ENCODE results near the gene TBC1D5.
"Not testable (repeated sequence)": the region's sequence is repeated elsewhere in the genome, so short reads cannot be mapped to it uniquely, and the experiment has no call there.

The TBC1D5 gene

GRCh38 chr3:17717411-17717810, 25.0 kb downstream of the TBC1D5 start:
- H3K9me3 Mint-ChIP-seq: peaks cover 13 to 16% of the 10 kb centered on the region in 2 donors
- no peak overlapping the region for H3K4me3 Mint-ChIP-seq
- no peaks in the 10 kb centered on the region for H3K27me3 Mint-ChIP-seq
- ATAC-seq (replicated peaks): no peak
- DNase-seq: no peak
- H3K4me1 Mint-ChIP-seq: peaks cover 7 to 26% of the 10 kb centered on the region in 2 donors
- H3K27ac Mint-ChIP-seq: no peak overlapping the region
- peaks cover 44 to 57% of the 10 kb centered on the region in 2 donors for H3K36me3 Mint-ChIP-seq

DNA sequence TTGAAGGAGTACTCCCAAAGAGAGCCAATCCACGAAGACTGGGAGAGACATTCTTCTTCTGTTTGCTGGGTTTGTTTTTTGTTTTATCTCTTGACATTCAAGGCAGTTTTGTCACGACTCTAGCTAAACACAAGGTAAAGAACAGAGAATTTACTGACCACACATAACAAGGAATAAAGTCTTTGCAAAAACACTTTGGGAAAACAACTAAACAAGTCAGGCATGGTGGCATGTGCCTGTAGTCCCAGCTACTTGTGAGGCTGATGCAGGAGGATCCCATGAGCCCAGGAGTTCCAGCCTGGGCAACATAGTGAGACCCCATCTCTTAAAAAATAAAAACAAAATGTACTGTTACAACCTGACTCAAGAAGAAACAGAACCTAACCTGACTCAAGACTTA, 28.0 kb downstream of the TBC1D5 start:
- no peaks in the 10 kb centered on the region for H3K27me3 Mint-ChIP-seq
- H3K4me3 Mint-ChIP-seq: no peak overlapping the region
- no peak for DNase-seq
- peaks cover 11 to 41% of the 10 kb centered on the region in 2 donors for H3K4me1 Mint-ChIP-seq
- no peak for ATAC-seq (replicated peaks)
- H3K9me3 Mint-ChIP-seq: peaks cover 13 to 16% of the 10 kb centered on the region in 2 donors
- H3K36me3 Mint-ChIP-seq: peaks cover 42 to 64% of the 10 kb centered on the region in 2 donors
- no peak overlapping the region for H3K27ac Mint-ChIP-seq

DNA sequence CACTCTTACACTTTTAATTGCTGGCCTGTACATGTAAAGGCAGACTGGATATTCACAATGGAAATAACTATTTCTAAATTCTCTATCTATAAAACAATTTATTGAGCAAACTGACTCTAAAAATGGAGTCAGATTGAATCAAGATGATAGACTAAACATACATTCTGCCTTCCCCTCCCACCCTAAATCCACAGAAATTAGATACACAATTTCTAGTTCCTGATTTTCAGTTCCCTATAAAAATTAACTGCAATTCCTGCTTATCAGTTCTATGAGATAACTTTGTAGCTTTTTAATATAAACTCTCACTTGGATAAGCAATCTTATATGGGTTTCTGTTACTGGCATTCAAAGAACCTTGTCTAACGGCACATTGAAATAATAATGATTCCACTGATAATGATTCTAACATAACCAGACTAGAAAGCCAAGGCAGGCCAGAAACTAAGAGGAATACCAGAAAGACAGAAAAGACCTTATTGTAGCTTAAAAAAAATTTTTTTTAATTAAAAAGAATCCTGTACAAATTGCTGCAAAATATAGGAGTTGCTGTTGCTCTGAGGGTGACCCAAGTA, 33.1 kb downstream of the TBC1D5 start:
- no peak overlapping the region for H3K27ac Mint-ChIP-seq

GRCh38 chr3:17707813-17708543, 34.5 kb downstream of the TBC1D5 start:
- Mint-ChIP-seq H3K36me3 (peaks cover 7 to 31% of the 10 kb centered on the region in 2 donors), H3K4me1 (peaks cover 13 to 32% of the 10 kb centered on the region in 2 donors), H3K9me3 (peaks cover 0 to 4% of the 10 kb centered on the region in 2 donors), H3K4me3 (no peak overlapping the region), H3K27ac (no peak overlapping the region), H3K27me3 (no peaks in the 10 kb centered on the region)
- DNase-seq (no peak), ATAC-seq (replicated peaks) (no peak)

More for the DNA sequence above, 33.1 kb downstream of the TBC1D5 start:
- Mint-ChIP-seq H3K4me3 (no peak overlapping the region), H3K36me3 (peaks cover 19 to 44% of the 10 kb centered on the region in 2 donors), H3K9me3 (peaks cover 4 to 10% of the 10 kb centered on the region in 2 donors), H3K27me3 (no peaks in the 10 kb centered on the region), H3K4me1 (peaks cover 13 to 41% of the 10 kb centered on the region in 2 donors)
- DNase-seq (no peak), ATAC-seq (replicated peaks) (no peak)

DNA sequence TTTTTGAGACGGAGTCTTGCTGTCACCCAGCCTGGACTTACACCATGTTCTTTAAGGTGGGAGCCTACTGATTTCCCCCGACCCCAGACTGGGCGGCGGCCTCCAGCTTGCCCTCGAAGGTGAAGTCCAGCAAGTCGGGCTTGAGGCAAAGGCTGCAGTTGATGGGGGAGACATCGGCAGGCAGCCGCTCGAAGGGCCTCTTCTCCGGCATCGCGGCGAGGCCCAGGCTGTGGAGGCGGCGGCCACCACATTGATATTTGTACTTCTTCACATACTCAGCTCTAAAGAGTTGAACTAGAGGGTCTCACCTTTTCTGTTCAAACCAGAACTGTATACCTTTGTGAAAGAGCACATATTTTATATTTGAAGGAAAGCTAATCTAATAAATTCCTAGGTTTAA, 36.4 kb downstream of the TBC1D5 start:
- H3K9me3 Mint-ChIP-seq, H3K4me3 Mint-ChIP-seq: not testable (repeated sequence)

GRCh38 chr3:17699815-17700214, 42.6 kb downstream of the TBC1D5 start:
- ATAC-seq (replicated peaks); DNase-seq; H3K4me3 Mint-ChIP-seq; H3K9me3 Mint-ChIP-seq; H3K27ac Mint-ChIP-seq; H3K27me3 Mint-ChIP-seq: not testable (repeated sequence)
- Mint-ChIP-seq H3K4me1 (peaks cover 21 to 37% of the 10 kb centered on the region in 2 donors), H3K36me3 (peaks cover 25 to 49% of the 10 kb centered on the region in 2 donors)

More for the DNA sequence above, 36.4 kb downstream of the TBC1D5 start:
- H3K36me3 Mint-ChIP-seq: peaks cover 5 to 24% of the 10 kb centered on the region in 2 donors
- peak overlapping the region; percentile 47 for H3K27ac Mint-ChIP-seq
- H3K27me3 Mint-ChIP-seq; ATAC-seq (replicated peaks); DNase-seq: not testable (repeated sequence)
- peaks cover 8 to 17% of the 10 kb centered on the region in 2 donors for H3K4me1 Mint-ChIP-seq

GRCh38 chr3:17695665-17696064, 46.8 kb downstream of the TBC1D5 start:
- H3K4me3 Mint-ChIP-seq, H3K27ac Mint-ChIP-seq: not testable (repeated sequence)
- H3K4me1 Mint-ChIP-seq: peaks cover 24 to 52% of the 10 kb centered on the region in 2 donors

DNA sequence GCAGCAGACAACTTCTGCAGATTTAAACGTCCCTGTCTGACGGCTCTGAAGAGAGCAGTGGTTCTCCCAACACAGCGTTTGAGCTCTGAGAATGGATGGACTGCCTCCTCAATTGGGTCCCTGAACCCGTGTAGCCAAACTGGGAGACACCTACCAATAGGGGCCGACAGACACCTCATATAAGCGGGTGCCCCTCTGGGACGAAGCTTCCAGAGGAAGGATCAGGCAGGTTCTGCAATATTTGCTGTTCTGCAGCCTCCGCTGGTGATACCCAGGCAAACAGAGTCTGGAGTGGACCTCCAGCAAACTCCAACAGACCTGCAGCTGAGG, 48.8 kb downstream of the TBC1D5 start:
- ATAC-seq (replicated peaks); H3K27me3 Mint-ChIP-seq; H3K9me3 Mint-ChIP-seq; H3K4me3 Mint-ChIP-seq; DNase-seq; H3K27ac Mint-ChIP-seq: not testable (repeated sequence)
- Mint-ChIP-seq H3K4me1 (peaks cover 29 to 61% of the 10 kb centered on the region in 2 donors), H3K36me3 (peaks cover 36 to 61% of the 10 kb centered on the region in 2 donors)

More at GRCh38 chr3:17695665-17696064, 46.8 kb downstream of the TBC1D5 start:
- not testable (repeated sequence) for ATAC-seq (replicated peaks); H3K27me3 Mint-ChIP-seq; H3K9me3 Mint-ChIP-seq; DNase-seq
- H3K36me3 Mint-ChIP-seq: peaks cover 37 to 64% of the 10 kb centered on the region in 2 donors

- DNase-seq; ATAC-seq (replicated peaks); H3K4me3 Mint-ChIP-seq; H3K27me3 Mint-ChIP-seq; H3K27ac Mint-ChIP-seq; H3K9me3 Mint-ChIP-seq: not testable (repeated sequence)
- H3K36me3 Mint-ChIP-seq: peaks cover 36 to 61% of the 10 kb centered on the region in 2 donors
- peaks cover 31 to 64% of the 10 kb centered on the region in 2 donors for H3K4me1 Mint-ChIP-seq
Measured at GRCh38 chr3:17692846-17693669, 49.4 kb downstream of the TBC1D5 start.

GRCh38 chr3:17687566-17687965, 54.9 kb downstream of the TBC1D5 start:
- Mint-ChIP-seq H3K27me3 (no peaks in the 10 kb centered on the region), H3K4me3 (no peak overlapping the region), H3K9me3 (peaks cover 0 to 3% of the 10 kb centered on the region in 2 donors), H3K36me3 (peaks cover 7 to 9% of the 10 kb centered on the region in 2 donors), H3K4me1 (peaks cover 12 to 28% of the 10 kb centered on the region in 2 donors), H3K27ac (no peak overlapping the region)
- no peak for ATAC-seq (replicated peaks)
- no peak for DNase-seq

- peaks cover 0 to 3% of the 10 kb centered on the region in 2 donors for H3K9me3 Mint-ChIP-seq
- H3K36me3 Mint-ChIP-seq: peaks cover 7 to 9% of the 10 kb centered on the region in 2 donors
- ATAC-seq (replicated peaks): no peak
- H3K27me3 Mint-ChIP-seq: no peaks in the 10 kb centered on the region
- no peak overlapping the region for H3K27ac Mint-ChIP-seq
- no peak for DNase-seq
- H3K4me1 Mint-ChIP-seq: peaks cover 12 to 28% of the 10 kb centered on the region in 2 donors
- H3K4me3 Mint-ChIP-seq: no peak overlapping the region
Measured at GRCh38 chr3:17686613-17687012, 55.8 kb downstream of the TBC1D5 start.

DNA sequence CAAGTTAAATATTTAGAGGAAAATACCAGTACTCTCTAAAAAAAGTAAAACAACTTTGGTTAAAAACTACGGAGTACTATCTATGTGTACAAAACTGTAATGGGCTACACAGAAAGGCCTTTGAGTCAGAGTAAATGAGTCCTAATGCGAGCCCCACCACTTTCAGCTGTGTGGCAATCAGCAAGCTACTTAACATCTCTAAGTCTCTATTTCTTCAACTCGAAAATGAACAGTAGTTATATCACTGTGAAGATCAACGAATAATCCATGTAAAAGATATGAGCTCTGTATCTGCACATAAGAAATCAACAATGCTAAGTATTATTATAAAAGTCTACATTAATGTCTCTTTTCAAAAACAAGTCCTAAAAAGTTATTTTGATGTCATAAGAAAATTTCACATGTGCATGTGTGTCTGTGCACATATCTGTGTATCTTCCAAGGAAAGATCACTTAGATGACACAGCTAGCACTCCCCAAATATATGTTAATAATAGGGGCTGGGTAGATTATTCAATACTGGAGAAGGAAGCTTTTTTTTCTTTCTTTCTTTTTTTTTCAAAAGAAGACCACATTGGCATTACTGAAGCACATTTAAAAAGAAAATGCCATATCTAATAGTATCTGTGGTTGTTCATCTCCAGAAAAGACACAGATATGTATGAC, 58.8 kb downstream of the TBC1D5 start:
- Mint-ChIP-seq H3K27me3 (no peaks in the 10 kb centered on the region), H3K4me3 (no peak overlapping the region), H3K9me3 (no peaks in the 10 kb centered on the region), H3K4me1 (peaks cover 7 to 13% of the 10 kb centered on the region in 2 donors), H3K36me3 (no peaks in the 10 kb centered on the region), H3K27ac (no peak overlapping the region)
- ATAC-seq (replicated peaks) (no peak), DNase-seq (no peak)

DNA sequence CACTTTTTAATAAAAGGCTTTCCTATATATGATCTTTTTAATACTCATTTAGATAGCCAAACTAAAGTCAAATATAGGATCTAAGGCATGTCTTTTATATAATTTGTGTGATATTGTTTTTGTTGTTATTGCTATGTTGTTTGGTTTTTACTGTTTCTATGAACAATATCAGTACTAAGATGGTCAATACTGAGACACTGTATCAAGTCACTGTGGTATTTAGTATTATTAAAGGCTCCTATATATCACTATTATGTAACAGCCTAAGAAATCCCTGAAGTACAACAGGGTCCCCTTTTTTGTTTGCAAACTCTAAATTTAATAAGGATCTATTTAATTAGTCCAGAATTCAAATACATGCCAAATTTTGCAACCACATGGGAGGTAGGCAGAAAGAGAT, 61.9 kb downstream of the TBC1D5 start:
- DNase-seq: no peak
- Mint-ChIP-seq H3K27ac (no peak overlapping the region), H3K4me3 (no peak overlapping the region), H3K4me1 (peaks cover 6 to 11% of the 10 kb centered on the region in 2 donors), H3K36me3 (peaks cover 0 to 3% of the 10 kb centered on the region in 2 donors), H3K9me3 (no peaks in the 10 kb centered on the region), H3K27me3 (no peaks in the 10 kb centered on the region)
- no peak for ATAC-seq (replicated peaks)
